Right atrium auricular region (tissue), 2 donors: Measurements from ENCODE around the gene SYCP1. TPM values are rescaled to one million over a fixed set of nuclear protein-coding genes. Genes with fewer than 3 reads are reported as not detected.

Experiments
- DNase-seq: peaks from one replicate; pipeline ENCODE4 v3.0.0-alpha.2; 2019; ENCODE audit warnings: low spot score
- H3K27ac ChIP-seq, 2 donors: fragments of 200-600 bp; sonication (generic); 1 replicate in 1 of 2; 2 replicates in 1 of 2; pipeline ENCODE4 v1.5.1; 2016 to 2019
- H3K27me3 ChIP-seq, 2 donors: fragments of 200-600 bp; sonication (generic); one replicate each; pipeline versions ENCODE4 v1.5.1 to v1.6.0; 2017 to 2019
- H3K36me3 ChIP-seq: fragments of 200-600 bp; sonication (generic); one replicate; pipeline ENCODE4 v1.5.1; 2016
- H3K4me1 ChIP-seq, 2 donors: fragments of 200-600 bp; sonication (generic); one replicate each; pipeline versions ENCODE4 v1.5.1 to v1.6.0; 2017 to 2019
- H3K4me3 ChIP-seq, 2 donors: fragments of 200-600 bp; sonication (generic); 1 replicate in 1 of 2; 2 replicates in 1 of 2; pipeline ENCODE4 v1.5.1; 2017 to 2019; ENCODE audit warnings: mild to moderate bottlenecking in 1 of 2, moderate library complexity in 1 of 2
- H3K9me3 ChIP-seq, 2 donors: fragments of 200-600 bp; sonication (generic); one replicate each; pipeline ENCODE4 v1.5.1; 2019
- CTCF ChIP-seq, 2 donors: fragments of 200-600 bp; sonication (generic); IDR thresholded peaks; one replicate each; pipeline ENCODE4 v1.5.1; 2019; ENCODE audit warnings: antibody characterized with exemption in 2 of 2
- total RNA-seq, 2 donors: library from RNA; depleted of rRNA; stranded (reverse); fragments of >200 nt; gene quantifications; one replicate each; pipeline ENCODE4 v1.1.0, GENCODE V29; 2016

Gene SYCP1
- total RNA-seq, 2 donors from 2014 or later = not detected

GRCh38 chr1:114982251-114982650 is 127.6 kb downstream of the SYCP1 start:
- H3K4me3 ChIP-seq = no peak overlapping the region
- H3K9me3 ChIP-seq = peaks cover 0 to 25% of the 10 kb centered on the region in 2 donors
- no peak for TF ChIP-seq CTCF (IDR thresholded peaks at IDR 0.05)
- no peaks in the 10 kb centered on the region for H3K36me3 ChIP-seq
- no peak for DNase-seq
- H3K27ac ChIP-seq = no peak overlapping the region
- H3K4me1 ChIP-seq = no peaks in the 10 kb centered on the region
- H3K27me3 ChIP-seq = no peaks in the 10 kb centered on the region

GRCh38 chr1:114986286-114986685 is 131.6 kb downstream of the SYCP1 start:
- no peak overlapping the region for H3K4me3 ChIP-seq
- no peak overlapping the region for H3K27ac ChIP-seq
- no peak for TF ChIP-seq CTCF (IDR thresholded peaks at IDR 0.05)
- H3K36me3 ChIP-seq = no peaks in the 10 kb centered on the region
- no peaks in the 10 kb centered on the region for H3K4me1 ChIP-seq
- H3K9me3 ChIP-seq = peaks cover 0 to 48% of the 10 kb centered on the region in 2 donors
- H3K27me3 ChIP-seq = no peaks in the 10 kb centered on the region
- DNase-seq = no peak

GRCh38 chr1:114988095-114988494 is 133.4 kb downstream of the SYCP1 start:
- H3K9me3 ChIP-seq = peaks cover 0 to 32% of the 10 kb centered on the region in 2 donors
- H3K27ac ChIP-seq = no peak overlapping the region
- H3K36me3 ChIP-seq = no peaks in the 10 kb centered on the region
- no peak for TF ChIP-seq CTCF (IDR thresholded peaks at IDR 0.05)
- H3K4me3 ChIP-seq = no peak overlapping the region
- DNase-seq = no peak
- no peaks in the 10 kb centered on the region for H3K27me3 ChIP-seq
- no peaks in the 10 kb centered on the region for H3K4me1 ChIP-seq

GRCh38 chr1:114997510-114998289 is 143.0 kb downstream of the SYCP1 start:
- Histone ChIP-seq H3K36me3 (no peaks in the 10 kb centered on the region), H3K27ac (no peak overlapping the region), H3K9me3 (no peaks in the 10 kb centered on the region), H3K27me3 (no peaks in the 10 kb centered on the region), H3K4me3 (no peak overlapping the region), H3K4me1 (no peaks in the 10 kb centered on the region)
- no peak for DNase-seq
- TF ChIP-seq CTCF (IDR thresholded peaks at IDR 0.05) = no peak

GRCh38 chr1:115006191-115006590 is 151.5 kb downstream of the SYCP1 start:
- Histone ChIP-seq H3K27me3 (no peaks in the 10 kb centered on the region), H3K27ac (no peak overlapping the region), H3K4me3 (no peak overlapping the region), H3K9me3 (no peaks in the 10 kb centered on the region), H3K4me1 (no peaks in the 10 kb centered on the region), H3K36me3 (no peaks in the 10 kb centered on the region)
- no peak for TF ChIP-seq CTCF (IDR thresholded peaks at IDR 0.05)
- DNase-seq = no peak

- H3K4me1 ChIP-seq = no peaks in the 10 kb centered on the region
These were observed 157.3 kb downstream of the SYCP1 start for GRCh38 chr1:115012006-115012405.

More at GRCh38 chr1:115012006-115012405, 157.3 kb downstream of the SYCP1 start:
- H3K4me3 ChIP-seq = no peak overlapping the region
- no peak overlapping the region for H3K27ac ChIP-seq
- TF ChIP-seq CTCF (IDR thresholded peaks at IDR 0.05) = no peak
- no peak for DNase-seq
- H3K27me3 ChIP-seq = no peaks in the 10 kb centered on the region
- no peaks in the 10 kb centered on the region for H3K9me3 ChIP-seq
- no peaks in the 10 kb centered on the region for H3K36me3 ChIP-seq
